Adipocyte (in vitro differentiated cells): ENCODE measurements around the gene NOP56.

Experiments
- DNase-seq: peaks from one replicate; pipeline ENCODE4 v3.0.0-alpha.2; 2015; ENCODE audit warnings: low read depth
- H3K27me3 ChIP-seq: replicated peaks from 2 replicates; pipeline ENCODE4 v1.7.0; 2013; ENCODE audit warnings: mild to moderate bottlenecking, low read length, moderate library complexity; ENCODE audit not compliant: control insufficient read depth, insufficient read depth
- H3K36me3 ChIP-seq: 2 replicates; pipeline ENCODE4 v1.7.0; 2013; ENCODE audit warnings: low read length, mild to moderate bottlenecking, moderate library complexity; ENCODE audit not compliant: control insufficient read depth, insufficient read depth, severe bottlenecking
- H3K4me1 ChIP-seq: 2 replicates; pipeline ENCODE4 v1.7.0; 2013; ENCODE audit warnings: mild to moderate bottlenecking, low read length, moderate library complexity; ENCODE audit not compliant: control insufficient read depth, insufficient read depth
- H3K4me3 ChIP-seq: 2 replicates; pipeline ENCODE4 v1.7.0; 2013; ENCODE audit warnings: mild to moderate bottlenecking, low read length, moderate library complexity
- H3K9ac ChIP-seq: 2 replicates; pipeline ENCODE4 v1.7.0; 2013; ENCODE audit warnings: mild to moderate bottlenecking, low read length, moderate library complexity
- H3K9me3 ChIP-seq: 2 replicates; pipeline ENCODE4 v1.7.0; 2013; ENCODE audit warnings: mild to moderate bottlenecking, low read length, moderate library complexity; ENCODE audit not compliant: control insufficient read depth

NOP56 gene

DNA sequence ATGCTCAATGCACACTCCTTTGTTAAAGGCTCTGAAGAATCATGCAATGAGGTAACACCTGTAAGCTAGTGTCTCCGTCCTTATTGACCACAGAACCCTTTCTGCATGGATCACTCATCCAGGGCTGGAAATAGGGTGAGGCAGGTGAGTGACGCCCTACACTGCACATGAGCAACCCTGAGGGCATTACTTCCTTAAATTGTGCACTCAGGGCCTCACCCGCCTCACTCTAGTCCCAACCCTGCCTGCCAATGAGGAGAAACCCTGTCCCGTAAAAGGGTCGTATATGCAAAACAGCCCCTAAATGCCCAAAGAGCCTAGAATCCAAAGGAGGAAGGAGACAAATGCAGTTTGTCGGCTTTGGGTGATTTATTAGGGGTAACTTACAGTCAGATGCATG is 33.6 kb upstream of the NOP56 start:
- Histone ChIP-seq H3K36me3 (no peaks in the 10 kb centered on the region), H3K4me3 (no peak overlapping the region), H3K27me3 (peaks cover 11% of the 10 kb centered on the region), H3K9ac (no peak overlapping the region), H3K4me1 (peaks cover 4% of the 10 kb centered on the region), H3K9me3 (peaks cover 20% of the 10 kb centered on the region)
- no peak for DNase-seq

DNA sequence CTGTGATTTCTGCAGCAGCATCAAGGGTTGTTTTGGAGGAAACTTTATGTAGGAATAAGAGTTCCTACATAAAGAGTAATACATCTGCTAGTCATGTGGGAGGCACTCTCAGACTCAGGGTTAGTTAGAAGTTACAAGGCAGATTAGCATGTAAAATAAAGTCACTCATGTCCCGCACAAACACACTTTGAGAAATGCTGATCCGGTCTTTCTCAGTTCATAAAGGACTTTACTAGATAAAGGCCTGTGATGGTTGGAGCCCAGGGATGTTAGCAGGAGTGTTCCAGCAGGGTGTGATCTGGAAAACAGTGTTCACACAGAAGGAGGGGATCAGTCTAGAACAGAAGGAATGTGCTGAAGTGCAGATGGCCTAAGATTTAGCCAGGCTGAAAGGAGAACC is 33.1 kb upstream of the NOP56 start:
- Histone ChIP-seq H3K9me3 (peaks cover 20% of the 10 kb centered on the region), H3K27me3 (peaks cover 11% of the 10 kb centered on the region), H3K4me1 (peaks cover 7% of the 10 kb centered on the region), H3K36me3 (no peaks in the 10 kb centered on the region), H3K4me3 (no peak overlapping the region), H3K9ac (no peak overlapping the region)
- no peak for DNase-seq

DNA sequence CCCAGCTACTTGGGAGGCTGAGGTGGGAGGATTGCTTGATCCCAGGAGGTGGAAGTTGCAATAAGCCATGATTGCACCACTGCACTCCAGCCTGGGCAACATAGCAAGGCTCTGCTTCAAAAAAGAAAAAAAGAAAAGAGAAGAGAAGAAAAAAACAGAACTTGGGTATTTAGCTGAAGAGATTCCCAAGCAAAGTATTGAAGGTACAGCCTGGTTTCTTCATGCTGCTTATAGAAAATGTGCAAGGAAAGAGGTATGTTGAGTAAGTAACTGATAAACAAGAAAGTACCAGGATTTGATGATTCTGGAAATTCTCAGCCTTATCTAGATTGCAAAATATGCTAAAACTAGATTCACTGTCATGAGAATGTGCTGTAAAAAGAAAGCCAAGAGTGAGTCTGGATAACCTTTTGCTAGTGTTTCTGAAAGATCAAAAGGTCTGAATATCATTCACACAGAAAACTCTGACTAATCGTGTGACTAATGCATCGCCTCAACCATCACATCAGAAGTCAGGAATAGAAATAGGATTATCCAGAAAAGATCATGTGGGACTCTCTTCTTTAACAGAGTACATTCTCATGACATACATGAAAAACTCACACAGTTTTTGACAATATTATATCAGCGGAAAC is 32.4 kb upstream of the NOP56 start:
- no peaks in the 10 kb centered on the region for H3K36me3 ChIP-seq

DNA sequence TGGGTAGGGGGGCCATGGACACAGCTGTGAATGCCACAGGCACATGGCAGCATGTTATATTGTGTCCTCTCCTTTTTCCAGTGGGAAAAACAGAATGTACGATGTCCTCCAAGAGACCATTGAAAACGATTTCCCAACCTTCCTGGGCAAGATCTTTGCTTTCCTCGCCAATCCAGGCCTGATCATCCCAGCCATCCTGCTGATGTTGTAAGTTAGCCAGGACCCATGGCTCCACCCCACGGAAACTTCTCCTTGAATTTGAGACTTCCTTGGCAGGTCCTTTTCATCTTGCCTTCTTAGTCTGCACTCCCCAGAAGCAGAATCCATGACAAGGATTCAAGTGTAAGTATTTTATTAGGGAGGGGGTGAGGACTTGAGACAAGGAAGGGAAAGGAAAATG is 28.2 kb upstream of the NOP56 start:
- Histone ChIP-seq H3K9me3 (peaks cover 23% of the 10 kb centered on the region), H3K9ac (peak overlapping the region; percentile 68), H3K4me3 (peak overlapping the region; percentile 53), H3K27me3 (no peaks in the 10 kb centered on the region), H3K4me1 (peaks cover 33% of the 10 kb centered on the region), H3K36me3 (no peaks in the 10 kb centered on the region)
- no peak for DNase-seq

More for the DNA sequence above, 32.4 kb upstream of the NOP56 start:
- H3K27me3 ChIP-seq: peaks cover 11% of the 10 kb centered on the region
- no peak overlapping the region for H3K9ac ChIP-seq
- H3K9me3 ChIP-seq: peaks cover 20% of the 10 kb centered on the region
- no peak overlapping the region for H3K4me3 ChIP-seq
- H3K4me1 ChIP-seq: peaks cover 13% of the 10 kb centered on the region
- DNase-seq: no peak

DNA sequence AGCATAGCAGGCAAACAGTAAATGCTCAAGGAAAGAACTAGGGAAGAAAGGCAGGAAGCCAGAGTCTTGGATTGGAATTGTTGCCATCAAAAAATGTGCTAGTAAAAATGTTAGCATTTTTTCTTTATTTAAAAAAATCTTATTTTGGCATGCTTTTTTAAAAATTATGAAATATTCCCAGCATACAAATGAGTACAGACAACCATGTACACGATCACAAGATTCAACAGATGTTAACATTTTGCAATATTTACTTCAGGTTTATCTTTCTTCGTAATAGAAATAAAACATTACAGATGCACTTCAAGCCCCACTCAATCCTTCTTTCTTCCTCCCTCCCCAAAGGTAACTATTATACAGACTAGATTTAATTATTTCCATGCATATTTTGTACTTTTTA is 27.4 kb upstream of the NOP56 start:
- peak overlapping the region; percentile 68 for H3K9ac ChIP-seq
- H3K36me3 ChIP-seq: no peaks in the 10 kb centered on the region
- H3K9me3 ChIP-seq: peaks cover 15% of the 10 kb centered on the region
- peaks cover 33% of the 10 kb centered on the region for H3K4me1 ChIP-seq
- DNase-seq: peak; percentile 72
- peak overlapping the region; percentile 41 for H3K4me3 ChIP-seq
- H3K27me3 ChIP-seq: no peaks in the 10 kb centered on the region

DNA sequence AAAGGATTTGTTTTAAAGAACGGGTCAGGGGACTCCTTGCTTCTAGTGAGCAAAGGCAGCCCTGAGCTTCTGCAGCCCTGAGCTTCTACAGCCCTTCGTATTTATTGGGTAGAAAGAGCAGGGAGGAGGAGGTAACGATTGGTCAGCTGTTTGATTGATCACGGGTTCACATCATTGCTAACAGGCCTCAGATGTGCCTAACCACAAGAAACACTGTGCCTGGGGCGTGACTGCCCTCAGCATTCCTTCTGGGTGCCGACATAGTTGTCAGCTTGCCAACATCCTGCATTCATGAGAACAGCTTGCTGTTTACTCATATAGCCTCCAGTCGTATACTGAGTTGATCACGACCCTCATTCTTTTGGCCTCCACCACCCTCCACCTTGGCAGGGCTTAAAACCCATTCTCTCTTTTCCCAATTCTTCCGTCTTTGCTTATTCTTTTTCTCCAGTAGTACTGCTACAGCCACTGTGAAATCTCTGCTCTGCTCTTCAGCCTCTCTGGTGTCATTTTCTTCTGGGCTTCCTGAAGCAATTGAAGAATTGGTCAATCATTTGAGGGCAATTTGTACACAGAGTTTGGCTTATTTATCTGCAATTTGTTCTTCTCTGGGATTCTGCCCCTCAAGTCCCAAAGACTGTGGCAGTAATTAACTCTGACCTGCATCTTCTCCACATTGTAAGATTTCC is 25.4 kb upstream of the NOP56 start:
- Histone ChIP-seq H3K4me3 (no peak overlapping the region), H3K9ac (peak overlapping the region; percentile 17), H3K4me1 (peaks cover 33% of the 10 kb centered on the region), H3K36me3 (no peaks in the 10 kb centered on the region), H3K27me3 (no peaks in the 10 kb centered on the region), H3K9me3 (peaks cover 15% of the 10 kb centered on the region)
- DNase-seq: peak; percentile 93

DNA sequence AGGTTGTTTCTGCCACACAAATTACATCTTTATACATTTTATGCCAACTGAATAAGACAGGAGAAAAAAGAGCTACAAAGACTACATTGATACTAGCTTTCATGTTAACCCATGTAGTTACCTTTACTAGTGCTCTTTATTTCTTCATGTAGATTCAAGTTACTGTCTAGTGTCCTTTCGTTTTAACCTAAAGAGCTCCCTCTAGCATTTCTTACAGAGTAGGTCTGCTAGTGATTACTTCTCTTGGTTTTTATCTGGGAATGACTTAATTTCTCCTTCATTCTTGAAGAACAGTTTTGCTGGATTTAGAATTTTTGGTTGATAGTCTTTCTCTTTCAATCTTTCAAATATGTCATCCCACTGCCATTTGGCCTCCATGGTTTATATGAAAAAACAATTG is 21.2 kb upstream of the NOP56 start:
- no peak overlapping the region for H3K9ac ChIP-seq
- H3K36me3 ChIP-seq: no peaks in the 10 kb centered on the region
- H3K9me3 ChIP-seq: peaks cover 6% of the 10 kb centered on the region
- DNase-seq: peak; percentile 19
- peaks cover 21% of the 10 kb centered on the region for H3K4me1 ChIP-seq
- peaks cover 6% of the 10 kb centered on the region for H3K27me3 ChIP-seq
- no peak overlapping the region for H3K4me3 ChIP-seq

DNA sequence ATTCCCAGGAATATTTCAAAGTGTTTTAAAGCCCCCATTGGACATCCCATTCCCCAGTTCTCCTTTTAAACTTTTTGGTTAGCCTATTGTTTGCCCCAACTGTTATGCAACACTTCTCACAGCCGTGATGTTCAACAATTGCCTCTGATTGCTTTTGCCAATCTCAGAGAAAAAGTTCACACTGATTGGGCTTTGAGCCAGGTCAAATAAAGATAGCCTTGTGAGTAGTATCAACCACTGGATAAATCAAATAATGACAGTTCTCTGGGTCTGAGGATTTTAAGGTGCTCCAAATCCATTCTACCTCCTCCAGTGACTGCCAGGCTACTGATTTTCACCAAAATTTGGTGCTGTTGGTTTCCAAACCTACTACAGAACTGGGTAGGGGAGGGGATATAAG is 19.1 kb upstream of the NOP56 start:
- H3K36me3 ChIP-seq: no peaks in the 10 kb centered on the region
- DNase-seq: no peak
- H3K27me3 ChIP-seq: peaks cover 6% of the 10 kb centered on the region
- no peak overlapping the region for H3K9ac ChIP-seq
- peaks cover 3% of the 10 kb centered on the region for H3K9me3 ChIP-seq
- no peak overlapping the region for H3K4me3 ChIP-seq
- peaks cover 6% of the 10 kb centered on the region for H3K4me1 ChIP-seq

DNA sequence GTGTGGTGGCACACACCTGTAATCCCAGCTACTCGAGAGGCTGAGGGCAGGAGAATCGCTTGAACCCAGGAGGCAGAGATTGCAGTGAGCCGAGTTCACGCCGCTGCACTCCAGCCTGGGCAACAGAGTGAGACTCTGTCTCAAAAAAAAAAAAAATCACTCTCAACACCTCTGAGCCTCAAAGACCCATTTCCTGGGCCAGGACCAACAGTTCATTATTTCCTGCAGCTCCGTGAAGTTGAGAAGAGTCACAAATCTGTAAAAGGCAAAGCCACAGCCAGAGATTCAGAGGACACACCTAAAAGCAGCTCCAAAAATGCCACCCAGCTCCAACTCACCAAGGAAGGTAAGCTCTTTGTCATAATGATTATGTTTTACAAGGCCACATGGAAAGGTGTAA is 15.2 kb upstream of the NOP56 start:
- Histone ChIP-seq H3K9ac (no peak overlapping the region), H3K9me3 (no peaks in the 10 kb centered on the region), H3K4me3 (no peak overlapping the region), H3K36me3 (no peaks in the 10 kb centered on the region), H3K4me1 (peaks cover 6% of the 10 kb centered on the region), H3K27me3 (peaks cover 6% of the 10 kb centered on the region)
- no peak for DNase-seq

DNA sequence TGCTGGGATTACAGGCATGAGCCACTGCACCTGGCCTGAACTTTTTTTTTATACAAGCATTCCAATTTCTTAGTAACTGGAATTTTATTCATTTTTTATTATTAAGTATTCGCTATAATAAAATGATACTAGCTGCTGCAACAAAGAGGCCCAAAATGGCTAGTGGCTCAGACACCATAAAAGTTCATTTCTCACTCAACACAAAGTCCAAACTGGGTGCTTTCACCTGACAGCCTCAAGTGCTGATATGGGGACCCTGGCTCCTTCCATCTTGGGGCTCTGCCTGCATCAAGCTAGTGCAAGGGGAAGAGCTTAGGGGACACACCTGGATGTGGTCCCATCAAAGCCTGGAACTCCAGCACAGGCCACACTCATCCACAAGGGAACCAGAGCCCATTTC is 12.2 kb upstream of the NOP56 start:
- H3K27me3 ChIP-seq: peaks cover 5% of the 10 kb centered on the region
- no peak overlapping the region for H3K4me3 ChIP-seq
- no peak for DNase-seq
- no peak overlapping the region for H3K9ac ChIP-seq
- no peaks in the 10 kb centered on the region for H3K4me1 ChIP-seq
- no peaks in the 10 kb centered on the region for H3K9me3 ChIP-seq
- H3K36me3 ChIP-seq: peaks cover 10% of the 10 kb centered on the region

DNA sequence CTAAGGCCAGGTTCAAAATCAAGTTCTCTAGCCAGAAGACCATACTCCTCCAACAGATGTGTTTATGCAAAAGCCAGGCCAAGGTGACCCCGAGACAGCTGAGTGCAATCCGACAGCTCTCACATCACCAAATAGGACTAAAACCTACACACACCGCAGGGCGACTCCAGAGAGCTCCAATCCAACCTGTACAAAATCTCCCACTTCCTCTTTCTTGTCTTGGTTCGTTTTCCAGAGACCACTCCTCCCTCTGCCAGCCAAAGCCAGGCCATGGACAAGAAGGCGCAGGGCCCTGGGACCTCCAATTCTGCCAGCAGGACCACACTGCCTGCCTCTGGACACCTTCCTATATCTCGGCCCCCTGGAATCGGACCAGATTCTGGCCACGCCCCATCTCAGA is 11.5 kb upstream of the NOP56 start:
- no peaks in the 10 kb centered on the region for H3K27me3 ChIP-seq
- peaks cover 10% of the 10 kb centered on the region for H3K36me3 ChIP-seq
- DNase-seq: no peak
- no peaks in the 10 kb centered on the region for H3K4me1 ChIP-seq
- no peak overlapping the region for H3K4me3 ChIP-seq
- no peaks in the 10 kb centered on the region for H3K9me3 ChIP-seq
- H3K9ac ChIP-seq: no peak overlapping the region
